HUES48 (cell line): ENCODE results near the gene WDPCP.
"Not testable (repeated sequence)": the region's sequence is repeated elsewhere in the genome, so short reads cannot be mapped to it uniquely, and the experiment has no call there.

ENCODE experiments used
- H3K27ac ChIP-seq: one replicate; pipeline ENCODE4 v1.7.0; 2013; ENCODE audit warnings: low read depth, low read length, inconsistent platforms
- H3K27me3 ChIP-seq: 2 replicates; pipeline ENCODE4 v1.6.1; 2013; ENCODE audit warnings: mild to moderate bottlenecking, low read length; ENCODE audit not compliant: control insufficient read depth, insufficient read depth
- H3K36me3 ChIP-seq: 2 replicates; pipeline ENCODE4 v1.6.1; 2013; ENCODE audit warnings: low read length; ENCODE audit not compliant: control insufficient read depth, insufficient read depth
- H3K4me1 ChIP-seq: 2 replicates; pipeline ENCODE4 v1.6.1; 2013; ENCODE audit warnings: mild to moderate bottlenecking, low read length; ENCODE audit not compliant: control insufficient read depth, insufficient read depth
- H3K4me3 ChIP-seq: 2 replicates; pipeline ENCODE4 v1.5.1; 2013; ENCODE audit warnings: mild to moderate bottlenecking, low read depth, low read length
- H3K9ac ChIP-seq: 2 replicates; pipeline ENCODE4 v1.6.1; 2013; ENCODE audit warnings: mild to moderate bottlenecking, low read depth, low read length, moderate library complexity
- H3K9me3 ChIP-seq: 2 replicates; pipeline ENCODE4 v1.6.1; 2013; ENCODE audit warnings: low read length; ENCODE audit not compliant: control insufficient read depth, insufficient read depth

Gene WDPCP

DNA sequence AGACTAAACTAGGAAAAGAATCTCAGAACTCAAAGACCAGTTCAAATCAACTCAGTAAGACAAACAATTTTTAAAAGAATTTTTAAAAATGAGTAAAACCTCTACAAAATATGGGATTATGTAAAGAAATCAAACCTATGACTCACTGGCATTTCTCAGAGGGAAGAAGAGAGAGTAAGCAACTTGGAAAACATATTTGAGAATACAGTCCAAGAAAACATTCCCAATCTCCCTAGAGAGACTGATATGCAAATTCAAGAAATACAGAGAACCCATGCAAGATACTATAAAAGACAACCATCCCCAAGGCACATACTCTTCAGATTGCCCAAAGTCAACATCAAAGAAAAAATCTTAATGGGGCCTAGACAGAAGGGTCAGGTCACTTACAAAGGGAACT lies 162.7 kb downstream of the WDPCP start:
- Histone ChIP-seq H3K36me3 (no peaks in the 10 kb centered on the region), H3K9me3 (peaks cover 6% of the 10 kb centered on the region), H3K9ac (no peak overlapping the region), H3K4me3 (no peak overlapping the region), H3K4me1 (no peaks in the 10 kb centered on the region), H3K27ac (no peak overlapping the region), H3K27me3 (no peaks in the 10 kb centered on the region)

DNA sequence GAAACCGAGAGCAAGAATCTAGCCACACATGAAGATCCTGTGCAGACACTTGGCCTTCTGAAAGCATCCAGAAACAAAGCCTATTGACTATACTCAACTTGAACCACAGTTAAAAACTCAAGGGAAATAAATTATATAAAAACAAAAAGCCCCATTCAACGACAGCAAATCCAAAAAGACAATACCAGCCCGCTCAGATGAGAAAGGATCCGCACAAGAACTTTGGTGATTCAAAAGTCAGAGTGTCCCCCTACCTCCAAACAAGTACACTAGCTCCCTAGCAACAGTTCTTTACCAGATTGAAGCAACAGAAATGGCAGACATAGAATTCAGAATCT lies 163.2 kb downstream of the WDPCP start:
- no peaks in the 10 kb centered on the region for H3K36me3 ChIP-seq
- no peak overlapping the region for H3K27ac ChIP-seq
- no peaks in the 10 kb centered on the region for H3K4me1 ChIP-seq
- peaks cover 6% of the 10 kb centered on the region for H3K9me3 ChIP-seq
- no peak overlapping the region for H3K9ac ChIP-seq
- no peak overlapping the region for H3K4me3 ChIP-seq
- no peaks in the 10 kb centered on the region for H3K27me3 ChIP-seq

- H3K4me1 ChIP-seq = no peaks in the 10 kb centered on the region
- no peak overlapping the region for H3K27ac ChIP-seq
- H3K9ac ChIP-seq = no peak overlapping the region
- H3K4me3 ChIP-seq = no peak overlapping the region
- peaks cover 6% of the 10 kb centered on the region for H3K9me3 ChIP-seq
- H3K36me3 ChIP-seq = no peaks in the 10 kb centered on the region
- H3K27me3 ChIP-seq = no peaks in the 10 kb centered on the region
These were observed 163.8 kb downstream of the WDPCP start for GRCh38 chr2:63424329-63425078.

- Histone ChIP-seq H3K9ac (no peak overlapping the region), H3K4me1 (no peaks in the 10 kb centered on the region), H3K27ac (no peak overlapping the region), H3K4me3 (no peak overlapping the region), H3K27me3 (no peaks in the 10 kb centered on the region), H3K9me3 (peaks cover 6% of the 10 kb centered on the region), H3K36me3 (no peaks in the 10 kb centered on the region)
These were observed 165.7 kb downstream of the WDPCP start for GRCh38 chr2:63422556-63422955.

GRCh38 chr2:63408530-63408929 lies 179.7 kb downstream of the WDPCP start:
- no peak overlapping the region for H3K27ac ChIP-seq
- H3K36me3 ChIP-seq = peaks cover 10% of the 10 kb centered on the region
- peaks cover 17% of the 10 kb centered on the region for H3K4me1 ChIP-seq
- no peak overlapping the region for H3K4me3 ChIP-seq
- H3K9ac ChIP-seq = no peak overlapping the region
- H3K27me3 ChIP-seq = no peaks in the 10 kb centered on the region
- H3K9me3 ChIP-seq = no peaks in the 10 kb centered on the region

- no peak overlapping the region for H3K4me3 ChIP-seq
- peaks cover 17% of the 10 kb centered on the region for H3K4me1 ChIP-seq
- no peaks in the 10 kb centered on the region for H3K27me3 ChIP-seq
- no peak overlapping the region for H3K9ac ChIP-seq
- peaks cover 10% of the 10 kb centered on the region for H3K36me3 ChIP-seq
- no peaks in the 10 kb centered on the region for H3K9me3 ChIP-seq
- H3K27ac ChIP-seq = no peak overlapping the region
These were observed 181.6 kb downstream of the WDPCP start for GRCh38 chr2:63406641-63407040.

GRCh38 chr2:63403820-63404219 lies 184.5 kb downstream of the WDPCP start:
- Histone ChIP-seq H3K36me3 (peaks cover 10% of the 10 kb centered on the region), H3K27me3 (no peaks in the 10 kb centered on the region), H3K9me3 (no peaks in the 10 kb centered on the region), H3K9ac (no peak overlapping the region), H3K4me3 (no peak overlapping the region), H3K27ac (no peak overlapping the region), H3K4me1 (peaks cover 10% of the 10 kb centered on the region; the same call in 1 of the 2 replicates)

- H3K36me3 ChIP-seq, H3K9ac ChIP-seq, H3K9me3 ChIP-seq, H3K27me3 ChIP-seq, H3K27ac ChIP-seq, H3K4me3 ChIP-seq: not testable (repeated sequence)
- H3K4me1 ChIP-seq = peaks cover 14% of the 10 kb centered on the region
These were observed 185.4 kb downstream of the WDPCP start for GRCh38 chr2:63402889-63403288.

DNA sequence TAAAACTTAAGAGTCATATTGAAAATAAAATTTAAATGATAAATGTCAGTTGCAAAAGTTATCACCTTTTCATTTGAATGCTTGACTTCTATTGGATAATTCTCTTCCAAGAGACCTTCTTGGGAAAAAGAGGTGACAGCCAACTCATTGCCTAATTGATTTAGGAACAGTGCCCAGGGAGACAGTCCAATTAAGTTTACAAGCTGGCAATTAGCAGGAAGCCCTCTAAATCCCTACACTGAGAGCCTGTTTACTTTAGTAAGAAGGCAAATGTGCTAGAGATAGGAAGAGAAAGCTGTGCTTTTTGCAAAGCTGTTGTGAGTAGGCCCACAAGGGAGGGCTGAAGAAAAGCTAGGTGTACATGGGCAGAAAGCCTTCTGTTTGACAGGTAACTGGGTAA lies 189.1 kb downstream of the WDPCP start:
- Histone ChIP-seq H3K4me1 (peaks cover 14% of the 10 kb centered on the region), H3K9ac (no peak overlapping the region), H3K27me3 (no peaks in the 10 kb centered on the region), H3K9me3 (no peaks in the 10 kb centered on the region), H3K4me3 (no peak overlapping the region), H3K36me3 (peaks cover 6% of the 10 kb centered on the region), H3K27ac (no peak overlapping the region)

DNA sequence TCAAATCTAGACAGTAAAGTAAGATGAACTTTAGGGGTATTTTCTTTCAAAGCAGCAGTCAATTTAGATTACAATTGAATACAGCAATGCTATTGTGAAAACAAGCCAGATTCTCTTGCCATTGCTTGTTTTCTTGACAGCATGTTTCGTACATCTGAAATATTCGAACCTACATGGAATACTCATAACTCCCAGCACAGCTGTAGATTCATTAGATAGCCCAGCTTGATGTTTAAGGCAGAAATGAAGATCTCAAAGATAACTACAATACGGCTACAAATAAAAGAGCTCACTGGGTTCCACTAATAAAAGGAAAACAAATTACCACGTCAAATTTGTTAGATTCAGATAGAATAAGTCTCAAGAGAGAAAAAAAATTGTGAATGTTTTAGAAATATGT lies 208.8 kb downstream of the WDPCP start:
- H3K27ac ChIP-seq = no peak overlapping the region
- no peak overlapping the region for H3K4me3 ChIP-seq
- peaks cover 16% of the 10 kb centered on the region for H3K4me1 ChIP-seq
- peaks cover 4% of the 10 kb centered on the region for H3K36me3 ChIP-seq
- no peaks in the 10 kb centered on the region for H3K27me3 ChIP-seq
- no peaks in the 10 kb centered on the region for H3K9me3 ChIP-seq
- H3K9ac ChIP-seq = no peak overlapping the region

GRCh38 chr2:63378589-63378988 lies 209.7 kb downstream of the WDPCP start:
- H3K27ac ChIP-seq = peak overlapping the region; percentile 5
- H3K9ac ChIP-seq = no peak overlapping the region

More at GRCh38 chr2:63378589-63378988, 209.7 kb downstream of the WDPCP start:
- Histone ChIP-seq H3K27me3 (no peaks in the 10 kb centered on the region), H3K9me3 (no peaks in the 10 kb centered on the region), H3K4me1 (peaks cover 16% of the 10 kb centered on the region), H3K4me3 (no peak overlapping the region), H3K36me3 (peaks cover 4% of the 10 kb centered on the region)
